ENCODE results near the gene DMAC2.
"Not testable (repeated sequence)": the region's sequence is repeated elsewhere in the genome, so short reads cannot be mapped to it uniquely, and the experiment has no call there.

The DMAC2 gene

DNA sequence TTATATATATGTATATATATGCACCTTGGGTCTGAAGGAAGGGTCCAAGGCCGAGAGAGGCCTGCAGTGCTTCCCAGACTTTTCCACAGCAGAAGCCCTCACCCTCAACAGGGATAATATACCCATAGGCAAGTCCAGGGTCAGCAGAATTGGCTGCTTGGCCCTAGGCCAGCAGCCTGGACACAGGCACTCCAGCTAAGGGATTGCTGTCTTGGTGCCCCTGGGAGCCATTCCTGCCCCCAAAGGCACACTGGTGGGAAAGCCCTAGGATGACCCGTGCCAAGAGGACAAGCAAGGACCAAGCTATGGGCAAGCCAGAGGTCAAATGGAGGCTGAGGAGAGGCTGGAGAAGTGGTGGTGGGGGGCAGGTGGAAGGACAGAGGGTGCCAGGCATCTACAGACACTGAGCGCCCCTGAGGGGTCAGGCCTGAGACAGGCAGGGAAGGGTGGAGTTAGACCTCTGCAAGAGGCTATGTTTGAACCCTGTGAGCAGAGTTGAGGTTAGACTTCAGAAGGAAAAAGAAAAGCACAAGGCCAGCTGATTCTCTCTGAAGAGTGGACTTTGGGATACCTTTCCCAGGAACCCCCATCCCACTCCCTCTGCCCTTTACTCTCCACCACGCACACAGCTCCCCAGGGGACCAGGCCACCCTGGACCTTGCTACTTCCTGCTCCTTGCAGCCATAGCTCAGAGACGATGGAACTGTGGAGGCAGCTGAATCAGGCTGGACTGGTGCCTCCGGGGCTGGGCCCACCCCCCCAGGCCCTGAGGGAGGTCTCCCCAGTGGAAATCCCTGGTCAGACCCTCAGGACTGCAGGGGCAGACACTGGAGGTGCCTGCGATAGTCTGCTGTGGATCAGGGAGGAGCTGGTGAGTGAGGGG is 3.0 kb upstream of the DMAC2 start, which contains the start of gene ERICH4:
ERICH4 (plus strand) TSS at position 684 of the 883 bp plus-strand sequence; CDS start at position 698, 14 bp downstream.
- no peak for DNase-seq (ENCODE audit: low read depth in 2 of 2)

DNA sequence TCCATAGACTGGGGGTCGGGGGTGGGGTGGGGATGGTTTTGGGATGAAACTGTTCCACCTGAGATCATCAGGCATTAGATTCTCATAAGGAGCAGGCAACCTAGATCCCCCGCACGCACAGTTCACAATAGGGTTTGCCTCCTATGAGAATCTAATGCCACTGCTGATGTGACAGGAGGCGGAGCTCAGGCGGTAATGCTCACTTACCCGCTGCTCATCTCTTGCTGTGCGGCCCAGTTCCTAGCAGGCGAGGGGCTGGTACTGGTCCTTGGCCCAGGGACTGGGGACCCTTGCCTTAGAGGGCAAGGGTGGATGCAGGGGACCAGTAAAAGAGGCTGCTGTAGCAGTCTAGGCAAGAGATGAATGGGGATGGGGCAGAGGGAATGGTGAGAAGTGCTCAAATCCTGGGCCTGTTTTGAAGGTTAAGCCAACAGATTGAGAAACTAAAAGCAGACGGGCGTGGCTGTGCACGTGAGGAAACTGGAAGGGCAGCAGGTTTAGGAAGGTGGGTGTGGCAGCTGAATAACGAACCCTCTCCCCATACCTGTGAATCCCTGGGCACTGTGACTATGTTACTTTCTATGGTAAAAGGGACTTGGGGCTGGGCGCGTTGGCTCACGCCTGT is 1.7 kb upstream of the DMAC2 start:
- DNase-seq (ENCODE audit: low read depth in 2 of 2) = no peak

DNA sequence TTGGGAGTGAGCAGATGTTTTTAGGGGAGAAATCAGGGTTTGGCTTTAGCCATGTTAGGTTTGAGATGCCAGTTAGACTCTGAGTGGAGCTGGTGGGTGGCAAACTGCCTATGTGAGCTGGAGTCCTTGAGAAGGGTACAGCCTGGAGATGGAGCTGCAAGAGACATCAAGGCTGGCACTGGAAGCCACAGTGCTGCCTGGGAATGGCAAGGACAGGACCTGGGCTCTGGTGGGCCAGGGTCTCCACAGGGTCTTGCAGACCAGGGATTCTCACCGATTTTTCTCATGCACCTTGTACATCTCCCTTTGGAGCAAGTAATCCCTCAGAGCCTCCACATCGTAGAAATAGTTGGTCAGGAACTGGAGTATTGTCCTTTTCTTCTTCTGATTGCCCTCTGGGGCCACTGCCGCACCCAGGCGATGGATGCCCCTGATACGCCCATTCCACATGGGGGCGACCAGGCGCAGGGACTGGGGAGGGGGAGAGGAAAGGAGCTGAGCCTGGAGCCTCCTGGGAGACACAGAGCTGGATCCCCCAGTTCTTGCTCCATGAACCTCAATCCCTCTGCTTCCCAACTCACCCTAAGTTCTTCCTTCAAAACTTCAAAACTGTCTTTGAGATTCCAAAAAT is 1.7 kb downstream of the DMAC2 start:
- no peak for DNase-seq (ENCODE audit: low read depth in 2 of 2)

DNA sequence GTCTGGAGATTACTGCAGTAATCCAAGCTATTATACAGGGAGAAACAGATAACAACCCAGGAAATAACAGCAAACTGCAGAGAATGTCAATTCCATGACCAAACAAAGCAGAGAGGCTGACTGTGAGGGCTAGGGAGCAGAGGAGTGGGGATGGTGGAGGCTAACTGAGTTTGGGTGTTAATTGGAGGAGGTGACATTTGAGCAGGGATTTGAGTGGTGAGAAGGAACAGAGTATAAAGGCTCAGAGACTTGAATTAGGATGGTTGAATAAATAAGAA is 3.1 kb downstream of the DMAC2 start:
- no peak for DNase-seq (ENCODE audit: low read depth in 2 of 2)

DNA sequence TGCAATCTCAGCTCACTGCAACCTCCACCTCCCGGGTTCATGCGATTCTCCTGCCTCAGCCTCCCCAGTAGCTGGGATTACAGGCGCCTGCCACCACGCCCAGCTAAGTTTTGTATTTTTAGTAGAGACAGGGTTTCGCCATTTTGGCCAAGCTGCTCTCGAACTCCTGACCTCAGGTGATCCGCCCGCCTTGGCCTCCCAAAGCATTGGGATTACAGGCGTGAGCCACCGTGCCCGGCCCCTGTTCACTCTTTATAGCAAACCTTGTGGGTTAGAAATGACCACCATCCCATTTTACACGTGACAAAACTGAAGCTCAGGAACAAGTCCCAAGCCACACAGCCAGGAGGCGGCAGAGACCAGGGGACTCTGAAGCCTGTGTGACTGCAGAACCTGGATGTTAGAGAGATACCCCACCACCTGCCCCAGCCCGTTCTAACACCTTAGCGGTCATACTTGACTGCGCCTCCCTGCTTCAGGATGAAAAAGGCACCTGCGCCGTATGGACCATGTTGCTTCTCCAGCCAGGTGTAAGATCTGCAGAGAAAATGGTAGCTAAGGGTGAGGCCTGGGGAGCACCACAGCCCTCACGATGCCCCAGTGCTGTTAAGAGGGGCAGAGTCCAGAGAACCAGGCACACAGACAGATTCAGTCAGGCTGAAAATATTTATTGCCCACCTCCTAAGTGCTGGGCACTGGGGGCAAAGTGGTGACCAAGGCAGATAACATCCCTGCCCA is 3.6 kb downstream of the DMAC2 start:
- no peak for DNase-seq (ENCODE audit: low read depth in 2 of 2)

DNA sequence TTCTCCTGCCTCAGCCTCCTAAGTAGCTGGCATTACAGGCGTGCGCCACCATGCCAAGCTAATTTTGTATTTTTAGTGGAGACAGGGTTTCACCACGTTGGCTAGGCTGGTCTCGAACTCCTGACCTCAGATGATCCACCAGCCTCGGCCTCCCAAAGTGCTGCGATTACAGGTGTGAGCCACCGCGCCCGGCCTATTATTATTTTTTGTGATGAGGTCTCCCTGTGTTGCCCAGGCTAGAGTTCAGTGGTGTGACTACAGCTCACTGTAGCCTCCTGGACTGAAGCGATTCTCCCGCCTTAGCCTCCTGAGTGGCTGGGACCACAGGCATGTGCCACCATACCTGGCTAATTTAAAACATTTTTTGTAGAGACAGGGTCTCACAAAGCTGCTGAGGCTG is 4.3 kb downstream of the DMAC2 start:
- DNase-seq (ENCODE audit: low read depth in 2 of 2) = not testable (repeated sequence)

DNA sequence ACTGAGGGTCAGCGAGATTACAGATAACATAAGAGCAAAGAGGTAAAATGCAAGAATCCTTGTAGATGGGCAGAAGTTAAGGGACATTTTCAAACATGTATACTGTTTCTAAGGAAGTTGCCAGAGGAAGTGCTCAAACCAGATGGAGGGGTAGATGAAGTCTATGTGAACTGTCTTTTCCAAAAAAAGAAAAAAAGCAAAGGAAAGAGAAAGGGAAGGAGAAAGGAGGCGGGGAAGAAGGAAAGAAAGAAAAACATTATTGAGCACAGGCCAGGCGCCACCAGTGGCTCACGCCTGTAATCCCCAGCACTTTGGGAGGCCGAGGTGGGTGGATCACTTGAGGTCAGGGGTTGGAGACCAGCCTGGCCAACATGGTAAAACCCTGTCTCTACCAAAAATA is 5.3 kb downstream of the DMAC2 start:
- no peak for DNase-seq (ENCODE audit: low read depth in 2 of 2)

DNA sequence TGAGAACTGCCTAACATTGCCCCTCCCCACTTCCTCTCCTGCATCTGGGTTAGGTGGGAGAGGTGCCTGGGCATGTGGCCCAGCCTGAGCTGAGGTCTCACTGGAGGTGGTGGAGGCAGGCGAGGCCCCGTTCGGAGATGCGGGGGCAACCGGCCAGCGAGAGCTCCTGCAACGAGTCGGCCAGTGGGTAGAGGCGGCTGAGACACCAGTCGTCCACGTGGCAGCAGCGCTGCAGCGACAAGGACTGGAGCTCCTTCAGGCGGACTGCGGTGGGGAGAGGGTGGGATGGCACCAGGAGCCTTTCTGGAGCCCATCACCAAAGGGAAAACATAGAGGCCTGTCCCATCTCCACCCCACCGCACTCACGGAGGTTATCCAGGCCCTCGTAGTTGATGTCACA is 6.5 kb downstream of the DMAC2 start:
- DNase-seq (ENCODE audit: low read depth in 2 of 2) = no peak

DNA sequence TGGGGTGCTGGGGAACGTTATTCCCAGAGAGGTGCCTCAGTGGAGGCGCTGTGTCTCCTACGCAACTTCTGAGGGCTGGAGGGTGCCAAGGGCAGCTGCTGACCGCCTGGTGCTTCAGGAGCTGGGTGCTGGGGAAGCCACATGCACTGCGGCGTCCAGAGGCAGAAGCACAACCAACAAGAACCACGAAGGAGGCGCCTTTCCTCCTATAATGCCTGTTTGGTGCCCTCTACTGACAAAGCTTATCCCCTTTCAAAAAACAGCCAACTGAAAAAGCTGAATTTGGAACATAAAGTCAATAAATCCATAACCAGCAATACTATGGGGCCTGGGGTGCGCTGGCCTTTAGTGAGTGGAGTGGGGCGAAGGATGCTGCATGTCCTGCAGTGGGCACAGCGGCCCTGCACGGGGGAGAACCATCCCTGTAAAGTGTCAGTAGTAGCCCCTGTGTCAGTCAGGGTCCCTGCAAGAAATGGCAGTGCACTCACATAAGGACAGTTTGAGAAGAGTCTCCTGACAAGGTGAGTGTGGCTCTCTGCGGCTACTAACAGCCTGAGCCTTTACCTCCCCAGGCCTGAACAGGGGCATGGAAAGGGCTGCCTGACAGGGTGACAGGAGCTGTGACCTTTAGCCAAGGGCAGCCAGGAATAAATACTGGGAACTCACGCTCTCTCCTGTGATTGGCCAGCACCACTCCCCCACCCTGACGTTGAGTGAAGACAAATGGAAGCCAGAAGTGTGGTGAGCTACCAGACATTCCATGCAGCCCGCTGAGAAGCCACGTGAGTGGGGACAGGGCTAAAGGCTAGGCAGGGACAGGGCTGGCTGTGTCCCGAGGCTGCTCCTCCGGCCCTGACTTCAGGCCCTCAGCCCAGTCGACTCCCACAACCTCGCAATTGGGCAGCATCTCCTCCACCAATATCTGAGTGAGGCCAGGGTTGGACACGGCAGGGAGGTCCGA is 8.0 kb downstream of the DMAC2 start:
- no peak for DNase-seq (ENCODE audit: low read depth in 2 of 2)

DNA sequence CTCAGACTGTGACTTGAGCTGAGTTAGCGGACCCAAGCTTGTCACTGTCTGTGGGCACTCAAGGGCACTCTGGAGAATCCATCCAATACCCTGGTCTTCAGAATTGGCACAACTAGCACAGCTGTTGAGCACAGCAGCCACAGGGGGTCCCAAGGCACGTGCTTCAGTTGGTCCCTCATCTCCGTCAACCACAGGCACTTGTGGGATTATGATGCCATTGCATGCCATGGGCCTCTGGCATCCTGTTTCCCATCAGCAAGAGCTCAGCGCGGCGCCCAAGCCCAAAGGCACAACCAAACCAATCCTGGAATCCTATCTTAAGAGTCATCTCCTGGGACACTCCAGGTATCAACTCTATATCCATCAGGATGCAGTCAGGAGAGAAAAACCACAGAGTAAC is 8.8 kb downstream of the DMAC2 start:
- no peak for DNase-seq (ENCODE audit: low read depth in 2 of 2)

DNA sequence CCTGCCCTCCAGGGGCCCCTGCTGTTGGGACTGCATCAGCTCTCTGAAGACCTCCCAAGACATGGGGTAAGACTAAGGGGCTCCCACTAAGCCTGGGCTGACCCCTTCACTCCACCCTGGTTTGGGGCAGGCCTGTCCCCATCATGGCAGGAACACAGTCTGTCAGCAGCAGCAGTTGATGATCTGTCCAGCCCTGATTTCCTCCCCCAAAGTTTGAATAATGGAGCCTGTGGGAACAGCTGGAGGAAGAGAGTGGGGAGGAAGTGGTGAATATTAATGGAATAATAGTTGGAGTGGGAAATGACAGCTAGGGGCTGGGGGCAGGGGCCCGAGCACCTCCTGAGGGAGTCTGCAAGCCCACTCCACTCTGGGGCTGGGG is 11.2 kb downstream of the DMAC2 start:
- DNase-seq (ENCODE audit: low read depth in 2 of 2) = no peak

DNA sequence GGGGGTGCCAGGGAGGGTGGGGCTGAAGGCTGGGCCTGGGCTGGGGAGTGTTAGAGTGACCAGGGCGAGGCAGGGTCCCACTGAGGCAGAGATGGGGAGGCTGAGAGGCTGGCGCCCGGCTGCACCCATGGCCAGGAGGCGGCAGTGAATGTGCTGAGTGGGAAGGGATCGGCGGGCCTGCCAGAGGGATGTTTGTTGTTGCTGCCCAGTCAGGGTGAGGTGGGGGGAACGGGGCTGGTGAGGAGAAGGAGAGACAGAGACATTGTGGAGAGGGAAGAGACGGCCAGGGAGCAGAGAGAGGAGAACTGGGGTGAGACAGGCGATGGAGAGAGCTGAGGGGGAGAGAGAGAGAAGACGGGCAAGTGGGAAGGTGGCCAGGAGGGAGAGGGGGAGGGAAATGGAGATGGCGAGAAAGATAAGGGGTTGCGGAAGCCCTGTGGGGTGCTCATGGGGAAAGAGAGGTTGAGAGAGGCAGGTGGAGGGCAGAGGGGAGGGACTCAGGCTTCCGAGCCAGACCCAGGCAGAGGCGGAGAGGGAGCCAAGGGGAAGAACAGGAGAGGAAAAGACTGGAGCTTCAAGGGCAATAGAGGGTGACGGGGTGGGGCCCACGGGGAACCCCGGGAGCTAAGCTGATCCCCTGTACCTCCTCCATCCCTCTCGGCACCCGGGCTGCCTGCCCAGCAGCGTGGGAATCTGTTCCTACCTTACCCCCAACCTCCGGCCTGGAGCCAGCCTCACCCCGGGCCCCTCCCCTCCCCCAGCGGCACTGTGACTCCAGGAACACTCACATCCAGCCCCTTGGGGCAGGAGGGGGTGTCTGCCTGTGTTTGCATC is 11.8 kb downstream of the DMAC2 start:
- no peak for DNase-seq (ENCODE audit: low read depth in 2 of 2)

DNA sequence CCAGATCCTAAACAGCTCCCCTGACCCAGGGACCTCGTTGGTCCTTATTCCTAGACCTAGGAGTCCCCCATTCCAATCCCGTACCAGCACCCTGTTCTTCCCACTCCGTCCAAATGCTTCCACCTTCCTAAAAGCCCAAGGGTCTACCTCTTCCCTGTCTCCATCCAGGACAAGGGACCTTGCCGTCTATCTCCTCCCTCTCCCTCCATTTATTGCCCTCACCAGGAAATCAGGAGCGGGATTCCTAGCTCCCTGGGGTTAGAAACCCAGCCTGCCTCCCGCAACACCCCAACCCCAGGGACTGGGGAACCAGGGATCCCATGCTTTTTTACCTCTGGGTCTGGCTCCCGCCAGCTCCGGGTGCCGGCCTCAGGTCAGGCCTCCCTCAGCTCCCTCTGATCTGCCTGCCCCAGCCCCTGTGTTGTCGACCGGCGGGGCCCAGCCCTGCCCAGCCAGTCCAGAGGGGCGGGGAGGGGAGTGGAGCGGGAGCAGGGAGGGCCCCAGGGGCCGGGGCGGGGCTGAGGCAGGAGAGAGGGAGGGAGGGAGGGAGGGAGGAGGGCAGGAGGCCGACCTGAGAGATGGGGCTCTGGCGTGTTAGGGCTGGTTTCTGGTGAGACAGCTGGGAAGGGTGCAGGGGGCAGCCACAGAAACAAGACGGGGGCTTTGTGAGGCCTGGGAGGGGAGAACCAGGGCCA is 12.6 kb downstream of the DMAC2 start, which contains the start of gene B3GNT8:
B3GNT8 (minus strand) TSS at position 423 of the 695 bp plus-strand sequence. CDS start 596 bp downstream, outside the sequence.
- DNase-seq (ENCODE audit: low read depth in 2 of 2) = peak; percentile 9 to 10

DNA sequence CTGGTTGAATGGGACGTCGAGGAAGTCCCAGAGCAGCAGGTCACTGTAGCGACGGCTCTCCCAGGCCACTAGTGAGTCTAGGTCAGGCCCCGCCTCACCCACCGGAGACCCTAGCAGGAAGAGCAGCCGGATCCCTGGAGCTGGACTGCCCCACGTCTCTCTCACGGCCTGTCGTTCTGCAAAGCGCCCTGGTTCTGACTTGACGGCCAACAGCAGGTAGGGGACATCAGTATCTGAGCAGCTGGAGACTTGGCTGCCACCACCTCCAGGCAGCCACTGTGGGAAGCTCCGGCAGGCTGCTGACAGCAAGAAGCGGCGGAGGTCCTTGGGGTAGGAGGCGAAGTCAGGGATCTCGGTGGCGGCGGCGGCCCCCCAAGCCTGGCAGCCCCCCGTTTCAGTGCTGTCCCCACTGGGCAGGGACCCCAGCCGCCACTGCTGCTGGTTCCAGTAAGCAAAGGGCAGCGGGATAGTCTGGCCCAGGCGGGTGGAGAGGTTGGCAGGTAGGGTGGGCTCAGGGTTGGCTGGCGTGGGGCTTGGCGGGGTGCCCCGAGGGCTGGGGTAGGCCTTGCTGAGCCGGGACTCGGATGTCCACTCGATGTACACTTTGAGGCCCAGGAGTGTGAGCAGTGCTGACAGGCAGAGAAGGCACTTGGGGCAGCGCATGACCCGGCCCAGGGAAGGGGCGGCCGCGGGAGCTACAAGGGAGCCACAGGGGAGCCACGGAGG is 13.4 kb downstream of the DMAC2 start:
- DNase-seq (ENCODE audit: low read depth in 2 of 2) = no peak

DNA sequence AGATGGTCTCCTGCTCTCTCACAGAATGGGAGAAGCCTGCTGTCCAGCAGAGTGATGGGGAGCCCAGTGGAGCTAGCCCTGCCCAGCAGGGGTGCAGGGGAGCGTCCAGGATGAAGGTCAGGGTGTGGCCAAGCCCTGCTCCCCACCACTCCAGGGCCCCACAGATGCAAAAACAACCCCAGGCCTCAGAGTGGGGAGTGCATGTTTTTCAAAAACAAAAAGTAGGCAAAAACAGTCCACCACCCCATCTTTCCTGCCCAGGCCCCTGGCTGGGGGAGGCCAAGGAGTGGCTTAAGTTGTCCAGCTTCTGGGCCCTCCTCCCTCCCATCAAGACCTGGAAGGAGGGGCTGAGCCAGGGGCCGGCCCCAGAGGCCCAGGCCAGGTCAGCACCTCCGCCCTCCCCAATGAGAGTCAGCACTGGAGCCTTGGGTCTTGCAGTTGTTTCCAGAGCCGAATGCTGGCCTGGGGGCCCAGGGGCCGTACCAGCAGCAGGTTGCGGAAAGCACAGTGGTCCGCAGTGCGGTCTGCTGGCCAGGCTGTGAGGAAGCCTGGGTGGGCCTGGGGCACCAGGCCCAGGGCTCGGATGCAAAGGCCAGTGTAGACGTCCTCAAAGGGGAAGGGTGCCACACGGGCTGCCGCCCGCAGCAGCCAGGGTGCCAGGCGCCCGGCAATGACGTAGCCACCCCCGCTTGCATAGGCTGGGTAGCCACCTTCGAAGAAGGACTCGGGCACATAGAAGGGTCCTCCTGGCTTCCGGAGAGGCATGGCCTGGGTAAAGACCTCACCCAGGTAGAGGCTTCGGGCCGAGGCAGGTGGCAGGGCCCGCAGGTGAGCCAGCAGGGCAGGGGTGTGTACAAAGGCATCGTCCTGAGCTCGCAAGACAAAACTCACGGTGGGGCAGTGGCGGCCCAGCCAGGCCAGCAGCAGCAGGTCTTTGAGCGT is 14.3 kb downstream of the DMAC2 start:
- DNase-seq (ENCODE audit: low read depth in 2 of 2) = no peak

DNA sequence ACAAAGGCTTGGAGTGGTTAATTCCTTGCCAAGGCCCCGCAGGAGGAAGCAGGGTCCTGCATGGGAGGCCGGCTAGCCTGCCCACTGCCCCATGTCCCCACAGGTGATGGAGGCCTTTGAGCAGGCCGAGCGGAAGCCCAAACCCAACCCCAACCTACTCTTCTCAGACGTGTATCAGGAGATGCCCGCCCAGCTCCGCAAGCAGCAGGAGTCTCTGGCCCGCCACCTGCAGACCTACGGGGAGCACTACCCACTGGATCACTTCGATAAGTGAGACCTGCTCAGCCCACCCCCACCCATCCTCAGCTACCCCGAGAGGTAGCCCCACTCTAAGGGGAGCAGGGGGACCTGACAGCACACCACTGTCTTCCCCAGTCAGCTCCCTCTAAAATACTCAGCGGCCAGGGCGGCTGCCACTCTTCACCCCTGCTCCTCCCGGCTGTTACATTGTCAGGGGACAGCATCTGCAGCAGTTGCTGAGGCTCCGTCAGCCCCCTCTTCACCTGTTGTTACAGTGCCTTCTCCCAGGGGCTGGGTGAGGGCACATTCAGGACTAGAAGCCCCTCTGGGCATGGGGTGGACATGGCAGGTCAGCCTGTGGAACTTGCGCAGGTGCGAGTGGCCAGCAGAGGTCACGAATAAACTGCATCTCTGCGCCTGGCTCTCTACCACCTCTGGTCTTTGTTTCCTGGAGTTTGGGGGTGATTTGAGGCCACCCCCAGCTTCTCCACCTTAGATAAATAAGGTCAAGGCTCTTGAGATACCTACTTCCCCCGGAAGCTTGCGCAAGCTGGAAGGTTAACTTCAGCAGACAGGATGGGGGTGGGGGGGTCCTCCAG is 15.2 kb downstream of the DMAC2 start:
- DNase-seq (ENCODE audit: low read depth in 2 of 2) = no peak

DNA sequence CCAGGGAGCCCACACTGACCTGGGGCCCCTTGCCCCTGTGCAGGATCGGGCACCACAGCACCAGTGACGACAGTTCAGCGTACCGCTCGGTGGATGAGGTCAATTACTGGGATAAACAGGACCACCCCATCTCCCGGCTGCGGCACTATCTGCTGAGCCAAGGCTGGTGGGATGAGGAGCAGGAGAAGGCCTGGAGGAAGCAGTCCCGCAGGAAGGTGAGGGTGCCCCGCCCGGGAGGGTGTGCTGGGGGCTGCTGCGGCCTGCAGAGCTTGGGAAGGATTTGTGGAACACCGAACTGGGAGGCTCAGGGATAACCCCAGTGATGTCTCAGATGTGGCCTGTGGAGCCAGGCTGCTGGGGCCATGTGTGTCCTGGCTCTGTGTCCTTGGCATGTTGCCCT is 16.8 kb downstream of the DMAC2 start:
- no peak for DNase-seq (ENCODE audit: low read depth in 2 of 2)

Measured in fibroblast of skin of left biceps (primary cell).